Suprapubic skin (tissue), 4 donors: ENCODE data around the gene SYNGR1.

Experiments
- EP300 ChIP-seq: sonication (generic); formaldehyde crosslinking; IDR thresholded peaks from one replicate; pipeline ENCODE4 v1.6.1; 2017; ENCODE audit warnings: antibody characterized with exemption
- POLR2A ChIP-seq, 2 donors: fragments of 450-650 bp; IDR thresholded peaks; one replicate each; pipeline ENCODE4 v1.6.1; 2017; ENCODE audit warnings: antibody characterized with exemption in 2 of 2, mild to moderate bottlenecking in 2 of 2, moderate library complexity in 2 of 2
- POLR2AphosphoS5 ChIP-seq, 3 donors: sonication (generic); formaldehyde crosslinking; IDR thresholded peaks; one replicate each; pipeline ENCODE4 v1.6.1; 2017; ENCODE audit warnings: antibody characterized with exemption in 3 of 3
- TF ChIP-seq, protein P1 (sequence below), 2 donors: fragments of 200-600 bp in 1 of 2; fragments of 450-650 bp in 1 of 2; sonication (generic) in 1 of 2; IDR thresholded peaks; one replicate each; pipeline ENCODE4 v1.5.1; 2016 to 2019; ENCODE audit warnings: antibody characterized with exemption in 2 of 2, mild to moderate bottlenecking in 1 of 2, moderate library complexity in 1 of 2

- TF ChIP-seq POLR2AphosphoS5 (IDR thresholded peaks at IDR 0.05) (no peak), POLR2A (IDR thresholded peaks at IDR 0.05) (no peak), EP300 (no peak)
- TF ChIP-seq, protein P1, sequence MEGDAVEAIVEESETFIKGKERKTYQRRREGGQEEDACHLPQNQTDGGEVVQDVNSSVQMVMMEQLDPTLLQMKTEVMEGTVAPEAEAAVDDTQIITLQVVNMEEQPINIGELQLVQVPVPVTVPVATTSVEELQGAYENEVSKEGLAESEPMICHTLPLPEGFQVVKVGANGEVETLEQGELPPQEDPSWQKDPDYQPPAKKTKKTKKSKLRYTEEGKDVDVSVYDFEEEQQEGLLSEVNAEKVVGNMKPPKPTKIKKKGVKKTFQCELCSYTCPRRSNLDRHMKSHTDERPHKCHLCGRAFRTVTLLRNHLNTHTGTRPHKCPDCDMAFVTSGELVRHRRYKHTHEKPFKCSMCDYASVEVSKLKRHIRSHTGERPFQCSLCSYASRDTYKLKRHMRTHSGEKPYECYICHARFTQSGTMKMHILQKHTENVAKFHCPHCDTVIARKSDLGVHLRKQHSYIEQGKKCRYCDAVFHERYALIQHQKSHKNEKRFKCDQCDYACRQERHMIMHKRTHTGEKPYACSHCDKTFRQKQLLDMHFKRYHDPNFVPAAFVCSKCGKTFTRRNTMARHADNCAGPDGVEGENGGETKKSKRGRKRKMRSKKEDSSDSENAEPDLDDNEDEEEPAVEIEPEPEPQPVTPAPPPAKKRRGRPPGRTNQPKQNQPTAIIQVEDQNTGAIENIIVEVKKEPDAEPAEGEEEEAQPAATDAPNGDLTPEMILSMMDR (IDR thresholded peaks at IDR 0.05), result no peak
These were observed 46.4 kb upstream of the SYNGR1 start for GRCh38 chr22:39303358-39303757.
